Stimulated activated CD4-positive, alpha-beta T cell treated with anti-CD3 and anti-CD28 coated beads, TNF-alpha, amount 100 ng/mL, for 1 hour (primary cell): Measurements from ENCODE around the gene CAPZB.

Experiments
- DNase-seq, 3 donors: peaks; one replicate each; pipeline ENCODE4 v3.0.0-alpha.2; 2020; ENCODE audit warnings: low read depth in 3 of 3, low spot score in 1 of 3

CAPZB gene

GRCh38 chr1:19371226-19372135, 113.9 kb downstream of the CAPZB start:
- DNase-seq = no peak

GRCh38 chr1:19370453-19371170, 114.7 kb downstream of the CAPZB start:
- no peak for DNase-seq

DNA sequence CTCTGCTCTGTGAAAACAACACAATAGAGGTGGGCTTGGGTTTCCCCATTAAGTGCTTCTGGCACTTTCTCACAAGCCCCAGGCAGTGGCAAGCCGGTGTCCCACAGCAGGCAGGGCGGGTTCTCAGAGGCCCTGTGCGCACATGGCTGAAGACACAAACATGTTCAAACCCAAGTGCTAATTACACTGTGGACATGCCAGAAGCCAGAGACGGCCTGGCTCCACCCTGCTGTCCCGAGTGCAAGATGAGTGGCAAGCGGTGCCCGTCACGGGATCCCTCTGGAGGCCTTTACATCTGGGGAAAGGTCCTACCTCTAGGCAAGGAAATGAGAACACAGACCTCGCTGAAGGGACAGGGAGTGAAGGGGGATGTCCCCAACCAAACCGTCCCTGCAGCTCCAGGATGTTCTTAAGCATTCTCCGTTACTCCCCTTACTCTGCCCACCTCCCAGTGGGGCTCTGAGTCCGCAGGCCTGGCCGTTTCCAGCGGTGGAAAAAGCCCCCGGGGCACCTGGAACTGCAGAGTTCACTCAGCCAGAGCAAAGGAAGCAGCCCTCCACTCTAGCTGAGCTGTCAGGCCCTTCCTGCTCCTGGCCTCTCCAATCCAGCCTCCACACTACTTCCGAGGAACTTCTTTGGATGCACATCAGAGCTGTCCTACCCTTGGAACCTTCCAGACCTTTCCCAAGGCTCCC, 115.8 kb downstream of the CAPZB start:
- DNase-seq = no peak

GRCh38 chr1:19368964-19369363, 116.4 kb downstream of the CAPZB start:
- DNase-seq = no peak

GRCh38 chr1:19368050-19368449, 117.3 kb downstream of the CAPZB start:
- no peak for DNase-seq

GRCh38 chr1:19367584-19368041, 117.7 kb downstream of the CAPZB start:
- DNase-seq = no peak

DNA sequence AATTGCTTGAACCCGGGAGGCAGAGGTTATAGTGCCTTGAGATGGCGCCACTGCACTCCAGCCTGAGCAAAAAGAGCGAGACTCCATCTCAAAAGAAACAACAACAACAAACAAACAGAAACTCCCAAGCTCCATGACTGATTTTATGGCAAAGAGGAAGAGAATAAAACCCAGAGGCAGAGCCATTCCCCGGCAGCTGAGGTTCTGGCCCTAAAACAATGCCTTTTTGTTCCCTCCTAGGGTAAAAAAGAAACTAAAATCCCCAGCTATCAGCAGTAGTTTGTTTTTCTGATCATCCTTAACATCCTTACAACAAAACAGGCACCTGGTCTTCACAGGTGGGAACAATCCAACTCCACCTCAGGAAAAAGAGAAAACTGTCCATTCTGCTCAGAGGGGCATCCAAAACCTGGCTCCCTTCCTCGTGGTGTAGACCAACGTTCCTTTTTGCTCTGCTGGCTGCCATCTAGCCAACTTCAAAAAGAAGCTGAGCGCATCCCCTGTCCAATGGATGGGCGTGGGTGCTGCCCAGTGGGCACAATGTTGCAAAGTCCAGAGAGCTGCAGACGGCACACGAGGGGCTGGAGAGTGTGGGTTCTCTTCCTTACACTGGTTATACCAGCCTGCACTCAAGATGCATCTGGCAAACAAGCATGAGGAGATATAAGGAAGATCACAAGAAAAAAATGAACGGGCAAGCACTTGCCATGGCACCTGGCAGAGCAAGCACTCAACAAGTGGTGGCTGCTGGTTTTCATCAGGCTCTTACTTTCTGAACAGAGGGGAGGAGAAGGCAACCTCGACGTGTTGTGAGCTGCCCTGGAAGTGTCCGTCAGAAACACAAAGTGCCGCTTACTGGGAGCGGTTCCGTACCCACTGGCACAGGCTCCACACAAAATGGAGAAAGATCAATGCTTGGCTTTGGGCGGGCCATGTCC, 118.5 kb downstream of the CAPZB start:
- no peak for DNase-seq

- DNase-seq = no peak
These were observed 119.6 kb downstream of the CAPZB start for GRCh38 chr1:19365721-19366120.

GRCh38 chr1:19363536-19364152, 121.7 kb downstream of the CAPZB start:
- no peak for DNase-seq

DNA sequence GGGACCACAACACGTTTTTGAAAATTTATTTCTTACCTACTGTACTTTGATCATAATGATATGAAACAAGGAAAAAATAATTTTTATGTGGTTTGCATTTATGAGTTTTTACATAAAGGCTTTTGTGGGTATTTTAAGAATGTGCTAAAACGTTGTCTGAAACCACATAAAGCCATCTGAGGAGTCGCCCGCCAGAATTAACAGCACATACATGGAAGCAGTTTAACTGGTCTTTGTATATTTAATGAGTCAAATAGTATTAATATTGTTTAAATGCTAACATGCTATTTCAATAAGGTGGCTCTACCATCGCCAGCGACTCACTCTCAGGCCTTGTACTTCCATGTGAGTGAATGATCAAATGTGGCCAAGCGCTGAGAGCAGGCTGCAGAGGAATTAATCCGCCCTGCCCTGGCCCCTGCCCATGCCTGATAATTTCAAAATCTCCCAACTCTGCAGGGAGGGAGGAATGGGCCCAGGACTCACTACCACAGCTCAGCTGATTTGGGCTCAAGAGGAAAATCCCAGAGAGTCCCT, 123.7 kb downstream of the CAPZB start:
- no peak for DNase-seq

GRCh38 chr1:19360843-19361610, 124.3 kb downstream of the CAPZB start:
- no peak for DNase-seq

DNA sequence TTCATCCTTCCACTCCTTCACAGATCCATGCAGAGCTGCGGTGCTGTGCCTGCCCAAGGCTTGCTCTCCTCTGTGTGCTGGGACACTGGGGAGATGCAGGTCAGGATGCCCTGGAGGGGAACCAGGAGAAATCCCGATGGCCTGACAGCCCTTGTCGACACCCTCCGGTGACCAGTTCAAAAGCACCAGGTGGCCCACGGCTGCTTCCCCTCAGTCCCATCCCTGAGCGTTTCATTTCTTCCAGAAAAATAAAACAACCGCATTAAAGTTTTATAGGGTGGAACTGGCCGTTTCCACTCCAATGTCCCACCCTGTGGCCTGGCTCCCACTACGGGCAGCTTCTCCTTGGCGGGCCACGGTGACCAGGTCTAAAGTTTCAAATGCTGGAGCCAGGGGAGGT, 124.9 kb downstream of the CAPZB start:
- no peak for DNase-seq

DNA sequence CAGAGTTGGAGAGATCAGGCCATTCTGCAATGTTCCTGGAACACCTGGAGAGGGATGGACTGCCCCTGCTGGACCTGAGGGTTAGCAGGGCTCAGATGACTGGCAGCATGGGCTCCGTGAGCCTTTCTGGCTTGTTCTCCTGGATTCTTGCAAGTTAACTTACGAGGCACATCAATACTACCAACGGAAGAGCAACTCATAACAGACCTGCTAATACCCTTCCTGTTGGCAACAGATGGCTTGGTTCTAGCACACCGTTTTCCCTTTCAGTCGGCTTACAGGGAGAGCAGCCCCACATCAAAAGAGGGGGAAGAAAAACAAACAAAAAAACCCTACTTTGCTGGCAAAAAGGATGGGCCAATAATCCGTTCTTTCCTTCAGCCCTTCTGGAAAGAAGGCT, 125.3 kb downstream of the CAPZB start:
- DNase-seq = no peak

DNA sequence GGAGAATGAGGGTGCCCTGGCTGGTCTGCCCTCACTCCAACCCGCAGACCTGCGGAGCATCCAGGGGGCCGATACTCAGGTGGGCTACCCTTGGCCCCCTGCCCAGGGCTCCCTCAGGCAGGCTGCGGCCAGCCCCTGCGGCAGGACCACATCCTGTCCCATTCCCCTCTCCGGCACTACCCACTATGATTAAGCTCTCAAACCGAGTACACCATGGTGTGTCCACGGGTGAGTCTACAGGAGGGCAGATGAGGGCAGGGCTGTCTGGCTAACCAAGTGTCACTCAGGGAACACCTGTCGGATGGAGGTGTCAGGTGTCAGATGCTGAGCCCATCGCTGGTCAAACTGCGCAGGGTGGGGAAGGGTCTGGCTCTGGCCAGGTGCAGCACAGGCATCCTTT, 126.0 kb downstream of the CAPZB start:
- DNase-seq = no peak

DNA sequence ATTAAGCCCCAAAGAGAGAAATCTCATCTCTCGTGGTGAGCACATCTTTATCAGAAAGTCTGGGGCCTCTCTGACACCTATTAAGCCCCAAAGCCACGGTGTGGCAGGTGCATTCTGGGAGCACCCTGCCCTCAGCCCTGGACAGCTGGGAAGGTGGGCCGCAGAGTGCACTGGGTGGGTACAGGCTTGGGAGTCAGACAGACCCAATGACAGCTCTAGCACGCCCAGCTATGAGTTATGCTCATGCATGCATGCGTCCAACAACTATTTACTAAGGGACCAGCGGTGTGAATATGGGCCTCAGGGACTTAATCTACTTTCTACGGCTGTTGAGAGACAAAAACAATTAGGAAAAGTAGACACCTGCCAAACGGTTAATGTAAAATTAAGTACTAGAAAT, 126.6 kb downstream of the CAPZB start:
- DNase-seq = no peak

- no peak for DNase-seq
These were observed 127.9 kb downstream of the CAPZB start for GRCh38 chr1:19357299-19357986.

DNA sequence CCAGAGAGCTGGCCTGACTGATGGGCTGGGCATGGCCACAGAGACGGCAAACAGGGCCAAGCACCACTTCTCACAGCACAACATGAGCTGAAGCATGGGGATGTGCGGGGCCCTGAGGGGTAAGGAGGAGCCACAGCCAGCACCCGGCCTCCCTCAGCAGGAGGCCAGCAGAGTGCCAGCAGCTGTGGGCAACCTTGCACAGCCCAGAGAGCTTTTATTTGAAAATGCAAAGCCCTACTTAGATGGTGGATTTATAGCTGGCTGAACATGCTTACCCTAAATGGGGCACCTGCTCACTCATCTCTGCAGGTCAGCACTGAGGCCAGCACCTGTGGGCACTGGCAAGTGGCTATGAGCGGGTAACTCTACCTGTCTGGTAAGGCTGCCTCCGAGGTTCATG, 129.1 kb downstream of the CAPZB start:
- DNase-seq = no peak

DNA sequence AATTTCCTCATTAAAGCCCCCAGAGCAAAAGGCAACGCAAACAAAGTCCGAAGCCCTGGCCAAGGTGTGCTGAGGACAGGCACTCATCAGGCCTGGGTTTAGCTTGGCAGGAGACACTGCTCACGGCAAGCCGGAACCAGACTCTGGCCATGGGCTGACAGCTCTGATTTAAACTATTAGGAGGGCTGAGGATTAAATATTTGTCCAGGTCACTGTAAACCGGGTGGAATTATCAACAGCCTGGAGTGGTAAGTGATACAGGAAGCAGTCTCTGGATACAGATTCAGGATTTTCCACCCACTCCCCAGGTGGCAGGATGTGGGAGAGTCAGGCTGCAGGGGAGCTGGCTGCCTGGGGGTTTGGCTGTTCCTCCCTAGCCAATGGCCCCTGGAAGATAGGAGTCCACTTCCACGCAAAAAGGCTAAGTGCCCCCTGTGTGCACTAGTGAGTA, 130.8 kb downstream of the CAPZB start:
- DNase-seq = no peak

DNA sequence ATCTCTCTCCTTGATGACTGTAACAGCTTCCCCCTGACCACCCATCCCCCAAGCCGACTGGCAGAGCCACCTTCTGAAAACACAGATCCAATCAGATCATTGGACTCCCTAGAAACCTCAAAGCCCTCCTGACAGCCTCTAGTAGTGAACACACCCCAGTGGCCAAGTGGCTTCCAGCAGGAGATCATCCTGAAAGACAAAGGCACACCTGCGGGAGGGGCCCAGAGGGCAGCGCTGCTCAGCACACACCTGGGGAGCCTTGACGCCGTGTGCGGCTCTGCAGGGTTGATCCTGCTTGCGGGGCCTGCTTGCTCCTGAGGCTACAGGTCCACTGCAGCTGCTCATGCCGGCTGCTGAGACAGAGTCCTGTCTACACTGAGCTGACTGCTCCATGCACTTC, 131.7 kb downstream of the CAPZB start:
- DNase-seq = no peak
